ENCODE data around the gene FAM131C.

DNA sequence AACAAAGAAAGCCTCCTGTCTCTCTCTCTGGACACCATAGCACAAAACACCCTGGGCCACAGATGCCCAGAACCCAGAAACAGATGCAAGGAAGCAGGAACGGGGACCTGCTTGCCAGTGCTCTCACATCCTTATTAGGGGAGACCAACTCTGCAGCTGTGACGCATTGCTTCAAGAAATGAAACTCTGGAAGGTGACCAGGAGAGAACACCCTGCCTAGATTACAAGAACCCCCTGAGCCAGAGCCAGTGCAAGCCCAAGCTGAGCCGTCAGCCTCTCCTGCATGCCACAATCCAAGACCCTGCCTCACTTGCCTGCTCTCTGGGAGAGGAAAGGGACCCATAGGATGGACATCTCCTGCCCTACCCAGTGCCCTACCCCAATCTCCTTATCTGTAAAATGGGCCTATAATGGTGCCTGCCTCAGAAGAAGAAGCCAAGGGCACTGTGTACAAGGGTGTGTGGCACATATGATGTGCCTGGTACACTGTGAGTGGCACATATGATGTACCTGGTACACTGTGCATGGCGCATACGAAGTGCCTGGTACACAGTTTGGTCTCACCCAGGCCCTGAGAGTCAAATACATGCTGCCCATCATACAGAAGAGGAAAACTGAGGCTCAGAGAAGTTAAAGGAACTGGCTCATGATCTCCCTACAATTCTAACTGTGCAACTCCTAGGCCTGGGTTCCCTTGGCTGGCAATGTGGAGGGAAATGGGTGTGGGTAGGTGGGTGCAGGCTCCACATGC, 16.8 kb upstream of the FAM131C start:
- TF ChIP-seq, protein P1, sequence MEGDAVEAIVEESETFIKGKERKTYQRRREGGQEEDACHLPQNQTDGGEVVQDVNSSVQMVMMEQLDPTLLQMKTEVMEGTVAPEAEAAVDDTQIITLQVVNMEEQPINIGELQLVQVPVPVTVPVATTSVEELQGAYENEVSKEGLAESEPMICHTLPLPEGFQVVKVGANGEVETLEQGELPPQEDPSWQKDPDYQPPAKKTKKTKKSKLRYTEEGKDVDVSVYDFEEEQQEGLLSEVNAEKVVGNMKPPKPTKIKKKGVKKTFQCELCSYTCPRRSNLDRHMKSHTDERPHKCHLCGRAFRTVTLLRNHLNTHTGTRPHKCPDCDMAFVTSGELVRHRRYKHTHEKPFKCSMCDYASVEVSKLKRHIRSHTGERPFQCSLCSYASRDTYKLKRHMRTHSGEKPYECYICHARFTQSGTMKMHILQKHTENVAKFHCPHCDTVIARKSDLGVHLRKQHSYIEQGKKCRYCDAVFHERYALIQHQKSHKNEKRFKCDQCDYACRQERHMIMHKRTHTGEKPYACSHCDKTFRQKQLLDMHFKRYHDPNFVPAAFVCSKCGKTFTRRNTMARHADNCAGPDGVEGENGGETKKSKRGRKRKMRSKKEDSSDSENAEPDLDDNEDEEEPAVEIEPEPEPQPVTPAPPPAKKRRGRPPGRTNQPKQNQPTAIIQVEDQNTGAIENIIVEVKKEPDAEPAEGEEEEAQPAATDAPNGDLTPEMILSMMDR (IDR thresholded peaks at IDR 0.05), result no peak
- TF ChIP-seq POLR2A (IDR thresholded peaks at IDR 0.05) (no peak), EP300 (IDR thresholded peaks at IDR 0.05) (no peak)

All from stomach (tissue), 4 donors.